ENCODE results near the gene SH3BP4.

Gene SH3BP4

DNA sequence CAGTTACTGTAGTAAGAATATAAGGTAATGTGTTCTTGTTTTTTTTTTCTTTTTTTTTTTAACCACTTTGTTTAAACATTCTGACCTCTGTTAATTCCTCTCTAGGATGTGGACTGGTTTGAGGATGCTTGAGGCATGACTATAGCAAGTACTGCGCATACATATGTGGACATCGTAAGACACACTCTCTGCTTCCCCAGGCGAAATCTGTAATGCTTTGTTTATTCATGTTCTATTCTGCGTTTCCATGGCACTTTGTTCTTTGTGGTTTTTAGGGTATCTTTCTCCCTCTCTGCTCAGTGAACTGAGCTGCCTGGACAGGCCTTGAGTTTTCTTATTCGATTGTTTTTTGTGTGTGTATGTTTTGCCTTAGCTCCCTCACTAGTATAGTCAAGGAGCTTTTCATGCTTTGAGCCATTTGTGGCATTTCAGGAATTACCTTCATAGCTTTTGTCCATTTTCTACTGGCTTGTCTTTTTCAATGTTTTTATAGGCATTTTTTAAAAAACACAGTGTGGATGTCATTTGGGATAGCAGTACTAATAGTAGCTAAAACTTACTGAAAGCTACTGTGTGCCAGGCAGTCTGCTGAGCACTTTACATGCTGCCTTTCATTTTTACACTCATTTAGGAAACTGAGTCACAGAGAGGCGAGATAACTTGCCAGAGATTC lies 1.9 kb upstream of the SH3BP4 start:
- DNase-seq: no peak

DNA sequence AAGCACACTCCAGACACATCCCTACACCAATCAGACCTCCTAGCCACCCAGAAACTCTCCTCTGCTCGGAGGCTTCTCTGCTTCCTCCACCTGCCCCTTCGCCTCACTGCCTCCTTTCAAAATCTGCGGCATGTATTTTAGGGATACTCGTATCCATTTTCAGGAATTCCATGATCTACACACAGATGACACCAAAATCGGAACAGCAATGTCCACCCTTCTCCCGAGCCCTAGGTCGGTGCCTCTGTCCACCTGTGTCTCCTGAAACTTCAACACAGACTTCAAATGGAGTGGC lies 1.4 kb upstream of the SH3BP4 start:
- no peak for DNase-seq

DNA sequence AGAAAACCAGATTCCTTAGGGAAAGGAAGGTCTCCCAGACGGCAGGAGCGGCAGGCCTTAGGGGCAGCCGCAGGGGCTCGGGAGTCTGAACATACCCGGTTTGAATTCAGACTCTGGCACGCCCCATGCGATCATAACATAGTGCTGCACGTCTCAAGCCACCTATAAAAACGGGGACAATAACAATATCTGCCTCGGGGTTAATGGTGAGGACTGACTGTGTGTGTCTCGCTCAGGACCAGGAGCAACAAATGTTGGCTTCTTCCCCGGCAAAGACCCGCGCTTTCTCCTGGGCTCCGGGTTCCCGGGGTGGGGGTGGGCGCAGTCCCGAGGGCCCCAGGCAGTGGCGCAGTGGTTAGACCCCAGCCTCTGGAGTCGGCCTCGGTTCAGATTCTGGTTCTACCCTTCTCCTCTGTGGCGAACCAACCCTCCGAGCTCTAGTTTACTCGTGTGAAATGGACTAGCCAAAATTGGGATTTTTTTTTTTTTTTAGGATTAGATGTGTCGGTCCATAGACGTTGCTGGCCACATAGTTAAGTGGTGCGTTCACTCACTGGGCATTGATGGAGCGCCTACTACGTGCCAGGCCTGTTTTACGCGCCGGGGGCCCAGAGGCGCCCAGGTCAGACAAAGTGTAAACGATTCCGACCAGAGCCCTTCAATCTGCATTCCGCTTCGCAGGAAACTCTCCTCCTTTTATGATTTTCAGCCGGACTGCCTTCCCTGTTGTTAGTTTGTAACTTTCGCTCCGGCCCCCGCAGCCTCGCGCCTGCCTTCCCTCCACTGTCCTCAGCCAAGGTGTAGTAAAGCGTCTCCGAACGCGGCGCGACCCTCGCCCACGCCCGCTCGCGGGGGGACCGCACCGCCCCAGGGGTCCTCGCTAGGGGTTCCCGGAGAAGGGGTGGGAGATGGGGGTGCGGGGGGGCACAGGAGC lies 820 bp upstream of the SH3BP4 start:
- no peak for DNase-seq

DNA sequence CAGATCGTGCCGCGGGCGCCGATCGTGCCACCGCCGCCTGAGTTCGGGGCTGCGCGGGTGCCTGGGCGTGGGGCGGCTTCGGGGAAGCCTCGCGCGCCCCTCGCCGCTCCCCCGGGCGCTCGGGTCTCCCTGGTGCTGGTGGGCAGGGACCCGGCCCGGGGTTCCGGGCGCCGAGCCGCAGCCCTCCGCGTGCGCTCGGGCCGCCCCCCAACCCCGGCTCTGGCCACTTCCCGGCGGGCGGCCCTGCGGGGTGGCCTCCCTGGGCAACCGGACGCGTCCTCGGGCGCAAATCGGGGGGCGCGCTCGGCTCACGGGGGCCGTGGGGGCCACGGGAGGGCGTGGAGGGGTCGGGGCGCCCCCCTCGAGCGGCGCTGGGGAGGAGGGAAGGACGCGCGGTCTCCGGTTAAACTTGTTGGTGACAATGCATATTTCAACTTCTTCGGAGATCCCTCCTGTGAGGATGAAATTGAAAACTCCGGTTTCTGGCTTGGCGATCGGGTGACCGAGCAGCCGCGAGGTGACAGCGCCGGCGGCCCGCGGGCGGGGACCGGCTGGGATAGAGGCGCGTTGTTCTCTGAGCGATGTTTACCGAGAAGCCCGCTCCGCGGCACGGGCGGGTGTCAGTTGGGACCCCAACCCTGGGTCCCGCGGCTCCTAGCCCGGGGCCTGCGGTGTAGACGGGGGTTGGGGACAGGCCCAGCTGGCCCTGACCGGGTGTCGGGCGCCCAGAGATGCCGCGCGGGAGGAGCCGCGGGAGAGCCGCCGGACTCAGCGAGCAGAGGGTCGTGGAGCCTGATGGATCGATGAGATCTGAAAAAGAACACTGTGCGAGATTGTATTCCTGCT lies 676 bp downstream of the SH3BP4 start:
- DNase-seq: no peak

DNA sequence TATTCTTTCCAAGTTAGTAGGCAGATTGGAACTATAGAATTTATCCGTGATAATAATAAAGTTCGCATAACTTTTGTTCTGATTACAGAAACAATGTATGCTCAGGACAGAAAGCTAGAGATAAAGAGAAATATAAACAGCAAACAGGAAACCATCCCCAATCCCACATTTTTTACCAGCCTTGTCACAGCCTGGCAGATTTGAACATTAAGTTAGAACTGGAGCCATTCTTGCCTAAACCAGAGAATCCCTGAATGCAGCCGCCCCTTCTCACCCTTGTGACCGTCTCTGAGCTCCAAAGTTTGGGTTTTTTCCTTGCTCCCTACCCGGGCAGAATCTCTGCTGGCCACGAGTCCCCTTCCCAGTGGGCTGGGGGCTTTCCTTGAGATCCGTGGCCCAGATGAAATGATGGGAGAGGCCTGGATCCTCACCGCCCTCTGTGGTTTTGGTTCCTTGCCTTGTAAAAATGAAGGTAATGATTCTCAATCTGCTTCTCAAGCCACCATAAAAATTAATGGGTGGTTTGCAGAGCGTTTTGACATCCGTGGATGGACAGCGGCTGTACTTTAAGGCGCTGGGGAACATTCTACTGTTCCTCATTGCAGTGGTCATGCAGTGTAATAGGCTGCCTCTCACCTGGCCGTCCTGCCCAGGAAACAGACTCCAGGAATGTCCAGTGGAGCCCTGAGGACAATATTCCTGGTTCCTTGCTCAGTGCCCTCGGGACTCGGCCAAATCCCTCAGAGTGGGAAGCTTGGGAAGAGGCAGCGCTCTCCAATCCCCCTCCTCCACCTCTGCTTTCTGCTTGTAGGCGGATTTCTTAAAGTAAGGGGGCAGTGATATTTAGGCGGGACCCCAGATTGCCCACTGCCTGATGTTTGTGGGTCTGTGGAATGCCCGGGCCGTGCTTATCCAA lies 1.6 kb downstream of the SH3BP4 start:
- DNase-seq: no peak

DNA sequence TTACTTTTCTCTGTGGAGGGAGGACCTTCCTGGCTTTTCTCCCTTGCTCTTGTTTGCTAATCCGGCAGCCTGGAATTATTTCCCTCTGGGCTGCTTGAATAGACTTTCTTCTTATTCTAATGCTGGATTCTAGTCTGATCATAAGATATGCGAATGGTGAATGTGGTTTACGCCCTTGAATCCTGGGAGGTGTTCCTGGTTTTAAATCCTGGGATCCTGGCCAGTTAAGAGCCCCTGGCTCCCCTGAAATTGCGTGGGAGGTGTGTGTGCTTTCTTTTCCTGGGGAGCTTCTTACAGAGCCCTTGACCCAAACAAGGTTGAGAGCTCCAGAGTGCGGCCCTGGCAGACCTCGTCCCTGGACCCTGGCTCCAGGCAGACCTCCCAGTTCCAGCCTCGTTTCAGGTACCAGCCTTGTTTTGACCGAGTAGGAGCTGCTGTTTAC lies 2.8 kb downstream of the SH3BP4 start:
- no peak for DNase-seq

DNA sequence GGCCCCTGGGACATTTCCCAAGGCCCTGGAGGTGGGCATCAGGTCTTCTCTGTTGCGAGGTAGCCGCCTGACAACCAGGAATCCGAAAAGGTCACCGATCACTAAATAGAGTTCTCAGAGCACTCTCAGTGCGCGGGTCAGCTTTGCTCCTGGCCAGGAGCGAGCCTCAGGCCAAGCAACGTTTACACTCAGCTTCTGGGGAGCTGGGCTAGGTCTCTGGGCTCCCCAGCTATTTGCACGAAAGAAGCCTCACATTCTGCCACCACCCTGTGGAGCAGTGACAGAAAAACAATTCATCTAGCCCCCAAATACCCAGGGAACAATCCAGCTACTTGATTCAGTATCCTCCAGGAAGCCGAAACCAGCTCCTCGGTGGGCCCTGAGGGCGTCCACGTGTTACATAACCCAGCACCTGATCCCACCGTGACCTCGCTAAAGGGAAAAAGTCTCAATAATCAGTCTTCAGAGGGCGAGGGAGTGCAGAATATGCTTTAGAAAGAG lies 3.3 kb downstream of the SH3BP4 start:
- no peak for DNase-seq

DNA sequence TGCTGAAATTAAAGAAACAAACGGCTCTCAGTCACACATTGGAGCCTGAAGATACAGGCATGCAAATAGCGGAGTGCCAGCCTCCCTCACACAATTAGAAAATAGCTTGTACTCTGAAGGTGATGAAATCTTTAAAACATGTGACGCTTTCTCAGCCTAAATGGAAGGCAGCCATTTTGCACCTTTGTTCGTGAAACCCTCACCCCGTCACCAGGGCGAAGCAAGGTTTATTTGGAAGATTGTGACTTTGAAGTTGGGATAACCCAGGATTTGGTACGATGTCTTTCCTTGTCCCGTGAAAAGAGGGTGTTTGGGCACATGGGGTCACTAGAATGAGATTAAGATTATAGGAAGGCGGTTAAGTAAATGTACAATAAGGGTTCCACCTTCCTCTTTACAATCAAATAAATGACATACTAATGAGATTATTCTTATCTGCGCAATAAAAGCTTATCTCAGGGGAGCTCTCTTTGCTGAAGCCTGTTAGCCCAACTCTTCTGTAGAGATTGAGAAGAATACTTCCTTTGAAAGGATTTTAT lies 4.2 kb downstream of the SH3BP4 start:
- no peak for DNase-seq

DNA sequence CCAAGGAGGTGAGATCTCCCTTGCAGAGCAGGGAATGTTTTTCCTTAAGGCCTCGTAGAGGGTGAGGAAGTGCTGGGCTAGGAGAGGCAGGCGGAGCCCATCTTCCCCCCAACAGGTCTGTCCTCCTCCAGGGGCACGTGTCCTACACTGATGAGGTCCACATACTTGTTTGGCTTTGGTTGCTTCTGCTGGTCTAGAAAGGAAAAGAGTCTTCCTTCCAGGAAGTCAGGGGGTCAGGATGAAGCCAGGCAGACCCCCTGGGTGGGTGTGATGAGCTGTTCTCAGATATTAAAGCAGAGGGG lies 6.0 kb downstream of the SH3BP4 start:
- no peak for DNase-seq

DNA sequence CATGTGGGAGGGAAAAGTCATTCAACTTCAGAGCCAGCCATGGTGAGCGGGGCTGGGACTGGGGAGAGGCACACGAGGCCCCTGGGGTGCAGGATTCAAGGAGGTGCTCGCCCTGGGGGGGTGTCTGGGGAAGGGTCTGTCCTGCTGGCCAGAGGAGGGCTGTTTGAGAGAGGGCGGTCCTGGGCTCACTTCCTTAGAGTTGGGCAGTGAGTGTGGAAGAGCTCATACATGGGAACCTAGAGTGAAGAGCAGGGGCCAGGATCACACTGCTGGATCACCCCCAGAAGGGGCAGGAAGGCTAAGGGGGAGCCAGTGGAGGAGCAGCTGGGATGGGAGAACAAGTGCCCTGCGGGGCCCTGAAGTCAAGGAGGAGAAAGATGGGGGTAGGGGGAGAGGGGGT lies 6.5 kb downstream of the SH3BP4 start:
- no peak for DNase-seq

DNA sequence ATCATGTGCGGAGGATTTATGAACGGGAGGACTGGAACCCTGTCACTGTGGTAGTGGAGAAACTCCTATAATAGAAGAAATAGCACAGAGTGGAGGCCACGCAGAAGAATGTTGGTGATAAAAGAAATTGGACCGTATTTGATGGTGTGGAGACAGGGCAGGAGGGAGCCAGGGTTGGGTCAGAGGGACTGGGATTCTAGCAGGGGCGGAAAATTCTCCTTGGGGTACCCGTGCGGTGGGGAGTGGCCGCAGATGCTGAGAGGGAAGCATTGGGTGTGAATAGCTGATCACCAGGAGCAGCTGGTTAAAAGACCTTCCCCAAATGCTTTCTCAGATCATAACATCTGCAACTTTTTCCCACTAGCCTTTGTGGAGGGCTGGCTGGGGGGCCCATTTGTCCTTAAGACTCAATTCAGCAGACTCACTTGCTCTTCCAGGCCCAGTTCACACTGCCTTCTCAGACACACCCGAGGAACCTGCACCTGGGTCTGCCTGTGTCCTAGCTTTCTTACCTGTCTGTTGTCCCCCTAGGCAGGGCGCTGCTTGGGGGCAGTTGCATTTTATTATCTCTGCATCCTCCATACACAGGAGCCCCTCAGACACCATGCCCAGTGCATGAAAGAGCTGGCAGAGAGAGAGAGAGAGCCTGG lies 7.1 kb downstream of the SH3BP4 start:
- DNase-seq: no peak

DNA sequence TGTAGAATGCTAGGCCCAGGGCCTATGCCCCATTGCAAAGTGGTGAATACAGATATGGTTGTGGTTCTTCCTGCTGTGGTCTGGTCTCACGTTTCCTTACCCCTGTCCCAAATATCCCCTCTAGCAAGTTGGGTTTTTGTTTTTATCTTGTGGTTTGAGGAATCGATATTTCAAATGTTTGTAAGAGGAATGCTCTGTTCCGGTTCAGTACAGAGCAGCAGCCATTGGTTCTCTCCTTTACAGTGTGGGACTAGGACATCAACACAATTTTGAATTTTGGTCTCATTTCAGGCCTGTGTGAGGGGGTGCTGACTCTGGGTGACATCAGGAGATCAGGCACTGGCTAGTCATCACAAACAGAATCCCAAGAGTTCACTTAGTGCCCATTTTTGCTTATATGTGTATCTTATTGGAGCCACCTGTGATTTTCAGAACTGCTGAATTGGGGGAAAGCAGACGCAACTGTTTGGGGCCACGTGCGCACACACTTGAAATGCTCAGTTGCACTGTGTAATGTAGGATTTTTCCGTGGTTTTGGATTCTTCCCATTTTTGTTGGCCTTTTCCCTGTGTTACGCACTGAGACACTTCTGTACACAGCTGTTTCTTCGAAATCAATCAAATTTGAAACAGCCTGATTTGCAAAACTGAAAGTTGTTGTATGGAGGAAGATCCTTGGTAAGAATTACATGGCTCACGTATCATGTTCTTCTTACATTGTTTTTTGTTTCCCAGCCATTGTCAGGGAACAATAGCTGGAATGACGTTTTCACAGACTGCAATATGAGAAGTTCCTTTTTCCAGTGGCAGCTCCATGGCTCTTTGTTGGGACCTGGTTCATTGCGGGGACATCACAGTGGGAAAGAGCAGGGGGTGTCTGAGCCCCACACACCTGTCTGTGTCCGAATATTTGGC lies 8.6 kb downstream of the SH3BP4 start:
- no peak for DNase-seq

DNA sequence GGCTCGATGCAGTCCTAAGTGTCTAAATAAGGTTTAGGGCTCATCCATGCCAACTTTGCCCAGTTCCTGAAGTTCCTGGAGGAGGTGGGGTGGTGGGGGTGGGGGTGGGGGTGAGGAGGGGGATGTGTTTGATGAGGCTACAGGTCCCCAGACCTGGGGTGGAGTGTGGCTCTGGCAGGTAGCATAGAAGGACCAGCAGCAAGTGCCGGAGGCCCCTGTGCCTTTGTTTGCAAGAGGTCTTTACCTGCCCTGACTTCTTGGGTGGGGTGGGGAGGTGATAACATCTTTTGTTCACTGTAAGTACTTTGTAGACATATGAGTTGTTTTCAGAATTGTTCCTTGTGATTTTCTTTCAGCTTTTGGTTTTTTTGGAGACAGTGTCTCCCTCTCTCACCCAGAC lies 10.0 kb downstream of the SH3BP4 start:
- no peak for DNase-seq

DNA sequence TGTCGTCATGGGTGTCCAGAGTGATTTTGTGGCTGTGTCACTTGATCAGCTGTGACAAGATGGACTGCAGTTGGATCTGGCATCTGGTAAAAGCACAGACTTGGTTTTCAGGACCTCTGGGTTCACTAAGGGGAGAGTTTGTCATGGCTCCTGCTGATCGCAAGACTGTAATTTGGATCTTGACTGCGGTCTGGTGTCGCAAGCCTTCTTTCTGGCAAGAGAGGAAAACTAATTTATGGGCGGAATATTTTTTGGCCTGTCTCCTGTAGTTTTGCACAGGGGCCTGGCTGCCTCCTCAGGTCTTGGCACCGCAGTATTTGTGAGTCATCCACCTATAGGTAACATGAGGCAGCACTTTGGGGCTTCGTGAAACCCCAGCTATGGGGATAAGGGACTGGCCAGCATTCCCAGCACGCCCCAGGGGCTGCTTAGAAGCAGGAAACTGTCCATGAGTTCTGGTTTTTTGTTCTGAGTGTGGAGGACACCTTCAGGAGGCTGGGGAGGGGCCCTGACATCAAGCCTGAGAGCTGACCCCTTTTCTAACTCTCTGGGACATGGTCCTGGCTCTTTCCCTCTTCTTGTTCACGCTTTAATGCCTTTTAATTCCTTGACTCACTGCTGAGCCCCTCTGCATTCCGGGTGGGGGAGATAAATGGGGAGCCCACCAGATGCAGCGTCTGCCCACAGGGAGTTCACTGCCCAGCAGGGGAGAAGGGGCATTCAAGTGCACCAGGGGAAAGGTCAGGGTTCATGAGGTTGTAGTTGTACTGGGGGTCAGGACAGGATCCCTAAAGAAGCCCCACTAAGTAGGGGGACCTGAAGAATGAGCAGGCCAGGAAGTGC lies 12.2 kb downstream of the SH3BP4 start:
- DNase-seq: no peak

DNA sequence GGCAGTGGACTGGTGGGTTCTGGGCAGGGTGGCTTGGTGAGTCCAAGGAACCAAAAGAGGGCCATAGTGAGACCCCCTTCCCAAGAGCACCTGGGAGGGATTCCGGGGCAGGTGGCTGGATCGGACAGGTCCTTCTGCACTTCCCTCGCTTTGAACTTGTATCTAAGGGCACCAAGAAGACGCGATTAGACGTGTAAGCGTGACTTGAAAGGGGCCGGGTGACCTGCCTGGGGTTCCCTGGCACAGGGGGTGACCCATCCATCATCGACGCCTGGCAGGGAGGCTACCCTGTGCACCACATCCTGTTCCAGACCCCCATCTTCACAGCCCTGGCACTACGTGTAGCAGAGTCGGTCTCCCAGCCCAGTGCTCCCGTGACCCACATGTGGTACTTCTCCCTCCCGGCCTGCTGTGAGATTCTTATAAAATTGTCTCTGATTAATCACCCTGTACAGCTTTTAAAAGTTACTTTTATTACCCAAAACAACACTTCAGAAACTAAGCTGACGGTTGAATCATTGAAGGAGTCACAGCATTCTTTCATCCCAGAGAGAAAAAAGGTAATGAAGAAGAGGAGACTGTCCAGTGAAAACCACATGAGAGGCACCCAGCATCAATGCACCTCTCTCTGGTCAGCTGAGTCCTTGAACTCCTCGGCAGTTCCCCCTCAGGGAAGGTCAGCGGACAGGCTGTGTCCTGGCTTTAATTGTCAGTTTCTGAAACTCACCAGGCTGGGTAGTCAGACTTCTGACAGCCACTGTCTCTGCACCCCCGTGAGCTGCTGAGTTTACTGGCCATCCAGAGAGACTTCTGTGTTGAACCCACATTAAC lies 13.0 kb downstream of the SH3BP4 start:
- no peak for DNase-seq

DNA sequence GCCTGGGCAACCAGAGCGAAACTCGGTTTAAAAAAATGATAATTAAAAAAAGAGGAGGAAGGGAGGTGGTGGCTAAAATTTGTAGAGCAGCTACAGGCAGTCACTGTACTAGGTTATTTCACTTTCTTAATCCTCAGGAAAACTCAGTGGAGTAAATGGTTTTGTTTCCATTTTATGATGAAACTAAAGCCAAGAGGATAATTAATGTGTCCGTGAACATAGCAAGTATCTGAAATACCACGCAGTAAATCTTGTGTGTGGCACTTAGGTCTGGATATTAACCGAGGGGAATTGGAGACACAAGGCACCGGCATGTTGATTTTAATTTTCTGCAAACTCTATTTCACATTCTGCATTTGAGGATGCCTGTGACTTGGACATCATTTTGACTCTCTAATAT lies 14.5 kb downstream of the SH3BP4 start:
- no peak for DNase-seq

DNA sequence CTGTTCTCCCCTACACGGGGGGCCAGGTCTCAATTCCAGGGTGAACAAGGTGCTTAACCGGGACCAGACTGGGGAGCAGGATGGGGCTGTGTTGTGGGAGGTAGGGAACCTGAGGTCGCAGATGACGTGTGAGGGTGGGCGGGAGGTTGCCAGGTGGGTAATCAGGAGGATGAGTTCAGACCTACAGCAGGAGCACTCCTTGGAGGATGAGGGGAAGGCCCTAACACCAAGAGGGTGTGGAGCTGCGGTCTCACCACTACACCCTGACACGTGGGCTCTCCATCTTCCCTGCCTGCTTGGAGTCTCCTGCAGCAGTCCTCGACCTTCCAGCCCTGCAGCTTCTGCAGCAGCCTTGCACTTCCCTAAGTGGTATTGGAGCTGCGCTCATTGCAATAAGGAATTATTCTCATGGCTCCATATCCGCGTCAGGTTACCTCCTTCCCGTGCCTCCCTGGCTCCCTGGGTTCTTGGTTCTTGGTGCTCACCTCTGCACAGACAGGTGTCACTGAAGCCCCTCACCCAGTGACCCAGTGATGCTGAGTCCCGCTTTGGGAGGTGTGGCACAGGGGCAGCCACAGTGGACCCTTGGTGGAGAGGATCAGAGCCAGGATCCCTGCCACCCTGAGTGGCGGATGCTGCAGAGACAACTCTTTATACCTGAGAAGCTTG lies 15.5 kb downstream of the SH3BP4 start:
- DNase-seq: no peak

DNA sequence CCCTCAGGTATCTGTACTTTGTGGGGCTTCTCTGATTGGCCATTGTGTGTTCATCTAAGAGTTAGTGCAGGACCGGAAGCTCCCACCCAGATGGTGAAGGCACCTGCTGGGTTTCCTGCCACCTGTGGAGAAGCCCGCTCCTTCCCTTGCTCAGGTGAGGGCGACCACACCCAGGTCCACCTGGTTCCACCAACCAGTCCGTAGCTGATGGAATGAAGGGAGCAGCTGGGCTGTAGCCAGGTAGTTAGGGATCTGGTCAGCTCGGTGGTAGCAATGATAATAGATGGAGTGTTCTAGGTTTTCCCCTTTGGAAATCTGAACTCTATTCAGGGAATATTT lies 16.0 kb downstream of the SH3BP4 start:
- no peak for DNase-seq
